Measurements from ENCODE around the gene TTC34.

The TTC34 gene, protein sequence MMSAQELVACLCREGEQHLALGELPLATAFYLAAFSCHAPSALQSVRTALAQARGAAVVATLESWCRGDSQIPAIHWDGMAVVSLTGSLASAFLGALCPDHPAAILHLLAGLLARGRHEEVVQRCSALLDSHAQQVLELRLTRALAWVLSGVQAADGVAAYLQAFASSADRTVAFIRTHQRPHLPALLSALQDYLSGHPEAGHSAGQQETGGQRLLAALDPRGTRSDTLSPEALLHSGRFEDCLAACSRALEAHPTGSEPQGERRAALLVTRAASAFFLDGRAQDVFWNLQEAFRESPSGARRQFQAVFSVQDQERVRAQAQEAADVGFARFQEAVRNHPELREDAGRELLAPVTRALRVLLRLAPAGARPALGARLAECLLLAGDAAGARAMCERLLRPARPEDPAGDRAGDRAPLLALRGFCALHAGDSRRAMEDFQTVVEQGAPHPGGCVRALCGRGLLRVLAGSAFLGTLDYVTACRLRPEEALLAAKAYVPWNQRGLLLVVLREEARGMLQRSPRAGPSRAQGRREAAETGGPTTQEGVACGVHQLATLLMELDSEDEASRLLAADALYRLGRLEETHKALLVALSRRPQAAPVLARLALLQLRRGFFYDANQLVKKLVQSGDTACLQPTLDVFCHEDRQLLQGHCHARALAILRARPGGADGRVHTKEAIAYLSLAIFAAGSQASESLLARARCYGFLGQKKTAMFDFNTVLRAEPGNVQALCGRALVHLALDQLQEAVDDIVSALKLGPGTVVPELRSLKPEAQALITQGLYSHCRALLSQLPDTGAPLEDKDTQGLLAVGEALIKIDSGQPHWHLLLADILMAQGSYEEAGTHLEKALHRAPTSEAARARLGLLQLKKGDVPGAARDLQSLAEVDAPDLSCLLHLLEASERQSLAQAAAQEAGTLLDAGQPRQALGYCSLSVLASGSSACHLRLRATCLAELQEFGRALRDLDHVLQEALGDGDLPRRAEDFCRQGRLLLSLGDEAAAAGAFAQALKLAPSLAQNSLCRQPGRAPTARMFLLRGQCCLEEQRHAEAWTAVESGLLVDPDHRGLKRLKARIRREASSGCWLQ

DNA sequence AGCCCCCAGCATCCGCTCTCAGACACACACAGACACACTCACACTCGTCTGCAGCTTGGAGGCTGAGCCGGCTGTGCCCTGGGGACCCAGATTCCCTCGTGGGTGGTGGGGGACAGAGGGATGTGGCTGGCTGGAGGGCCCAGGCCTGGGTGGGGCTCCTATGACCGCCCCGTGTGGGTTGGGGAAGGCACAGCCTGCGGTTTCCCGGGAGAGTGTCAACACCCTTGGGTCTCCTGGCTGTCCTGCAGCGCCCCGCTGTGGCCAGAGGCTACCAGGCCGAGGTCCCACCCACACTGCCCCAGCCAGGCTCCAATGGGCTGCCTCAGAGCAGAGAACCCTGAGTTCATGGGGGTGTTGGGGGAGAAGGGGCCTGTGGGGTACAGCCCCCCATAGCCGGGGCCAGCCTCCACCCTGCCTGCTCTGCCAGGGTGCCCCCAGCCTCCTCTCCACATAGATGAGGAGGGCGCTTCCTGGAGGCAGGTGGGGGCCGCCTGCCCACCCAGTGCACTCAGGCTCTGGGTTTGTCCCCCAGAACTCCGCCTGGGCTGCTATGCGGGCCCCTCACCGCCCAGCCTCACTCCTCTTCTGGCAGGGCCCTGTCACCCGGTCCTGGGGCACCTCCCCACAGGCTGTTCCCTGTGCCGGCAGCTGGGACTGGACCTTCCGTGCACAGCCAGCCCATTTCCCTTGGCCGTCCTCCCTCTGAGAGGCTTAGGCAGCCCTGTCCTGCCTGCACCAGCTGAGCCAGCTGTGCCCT lies at the start of gene TTC34:
Gene TTC34 (minus strand): TSS at position 159 of the 757 bp plus-strand sequence. CDS start 866 bp downstream, outside the sequence.
- H3K9me3 ChIP-seq (ENCODE audit: control insufficient read depth, low read length) = no peaks in the 10 kb centered on the region
- H3K36me3 ChIP-seq (ENCODE audit: control insufficient read depth, insufficient read depth, low read length) = no peaks in the 10 kb centered on the region
- H3K4me1 ChIP-seq (ENCODE audit: control insufficient read depth, insufficient read depth, low read length) = no peaks in the 10 kb centered on the region
- H3K4me3 ChIP-seq (ENCODE audit: low read length) = no peak within 1 kb of the TSS
- H3K27me3 ChIP-seq (ENCODE audit: control insufficient read depth, insufficient read depth, low read length) = peaks cover 18% of the 10 kb centered on the region
- H3K9ac ChIP-seq (ENCODE audit: low read length) = no peak within 1 kb of the TSS

DNA sequence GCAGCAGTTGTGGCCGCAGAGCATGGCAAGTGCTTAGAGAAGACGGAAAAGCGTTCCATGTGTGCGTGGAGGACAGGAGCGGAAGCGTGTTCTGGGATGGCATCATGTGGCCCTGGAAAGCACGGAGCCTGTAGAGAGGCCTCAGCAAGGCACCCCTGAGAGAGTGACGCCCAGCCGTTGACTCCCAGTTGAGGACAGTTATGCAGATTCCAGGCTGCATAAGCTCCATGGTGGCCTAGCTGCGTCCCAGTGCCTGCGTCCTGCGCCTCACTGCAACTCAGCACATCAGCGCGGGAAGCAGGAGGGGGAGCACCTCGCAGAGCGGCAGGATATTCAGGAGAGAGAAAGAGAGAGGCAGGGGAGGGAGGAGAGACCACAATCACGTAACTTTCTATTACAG lies 49.0 kb upstream of the TTC34 start:
- Histone ChIP-seq H3K4me1 (ENCODE audit: control insufficient read depth, insufficient read depth, low read length) (no peaks in the 10 kb centered on the region), H3K4me3 (ENCODE audit: low read length) (no peak overlapping the region), H3K27me3 (ENCODE audit: control insufficient read depth, insufficient read depth, low read length) (peaks cover 8% of the 10 kb centered on the region), H3K9me3 (ENCODE audit: control insufficient read depth, low read length) (no peaks in the 10 kb centered on the region), H3K36me3 (ENCODE audit: control insufficient read depth, insufficient read depth, low read length) (no peaks in the 10 kb centered on the region), H3K9ac (ENCODE audit: low read length) (no peak overlapping the region)

DNA sequence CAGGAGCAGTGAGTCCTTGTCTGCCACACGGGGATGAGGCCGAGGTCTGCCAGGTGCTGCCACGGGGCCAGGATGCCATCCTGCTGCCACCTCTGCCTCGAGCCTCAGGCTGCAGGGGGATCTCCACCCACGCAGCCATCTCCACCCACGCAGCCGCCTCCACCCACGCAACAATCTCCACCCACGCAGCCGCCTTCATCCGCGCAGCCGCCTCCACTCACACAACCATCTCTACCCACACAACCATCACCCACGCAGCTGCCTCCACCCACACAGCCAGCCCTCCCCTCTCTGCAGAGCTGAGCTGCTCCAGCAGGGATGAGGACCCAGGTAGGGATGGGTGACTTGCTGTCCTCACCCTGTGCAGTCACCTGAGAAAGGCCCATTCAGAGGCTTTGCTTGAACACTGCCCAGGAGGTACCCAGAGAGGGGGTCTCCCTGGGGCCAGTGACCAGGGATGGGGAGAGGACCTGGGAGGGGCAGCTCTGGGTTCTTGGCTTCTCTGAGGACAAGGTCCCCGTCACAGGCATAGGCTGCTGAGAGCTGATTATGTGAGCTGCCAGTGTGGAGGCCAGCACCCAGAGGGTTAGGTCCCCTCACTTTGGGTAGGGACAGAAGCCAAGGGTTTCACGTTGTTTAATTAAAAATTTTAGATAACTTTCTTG lies 46.6 kb upstream of the TTC34 start:
- H3K36me3 ChIP-seq (ENCODE audit: control insufficient read depth, insufficient read depth, low read length) = no peaks in the 10 kb centered on the region
- H3K9ac ChIP-seq (ENCODE audit: low read length) = no peak overlapping the region
- no peaks in the 10 kb centered on the region for H3K9me3 ChIP-seq (ENCODE audit: control insufficient read depth, low read length)
- H3K4me3 ChIP-seq (ENCODE audit: low read length) = no peak overlapping the region
- H3K27me3 ChIP-seq (ENCODE audit: control insufficient read depth, insufficient read depth, low read length) = no peaks in the 10 kb centered on the region
- no peaks in the 10 kb centered on the region for H3K4me1 ChIP-seq (ENCODE audit: control insufficient read depth, insufficient read depth, low read length)

DNA sequence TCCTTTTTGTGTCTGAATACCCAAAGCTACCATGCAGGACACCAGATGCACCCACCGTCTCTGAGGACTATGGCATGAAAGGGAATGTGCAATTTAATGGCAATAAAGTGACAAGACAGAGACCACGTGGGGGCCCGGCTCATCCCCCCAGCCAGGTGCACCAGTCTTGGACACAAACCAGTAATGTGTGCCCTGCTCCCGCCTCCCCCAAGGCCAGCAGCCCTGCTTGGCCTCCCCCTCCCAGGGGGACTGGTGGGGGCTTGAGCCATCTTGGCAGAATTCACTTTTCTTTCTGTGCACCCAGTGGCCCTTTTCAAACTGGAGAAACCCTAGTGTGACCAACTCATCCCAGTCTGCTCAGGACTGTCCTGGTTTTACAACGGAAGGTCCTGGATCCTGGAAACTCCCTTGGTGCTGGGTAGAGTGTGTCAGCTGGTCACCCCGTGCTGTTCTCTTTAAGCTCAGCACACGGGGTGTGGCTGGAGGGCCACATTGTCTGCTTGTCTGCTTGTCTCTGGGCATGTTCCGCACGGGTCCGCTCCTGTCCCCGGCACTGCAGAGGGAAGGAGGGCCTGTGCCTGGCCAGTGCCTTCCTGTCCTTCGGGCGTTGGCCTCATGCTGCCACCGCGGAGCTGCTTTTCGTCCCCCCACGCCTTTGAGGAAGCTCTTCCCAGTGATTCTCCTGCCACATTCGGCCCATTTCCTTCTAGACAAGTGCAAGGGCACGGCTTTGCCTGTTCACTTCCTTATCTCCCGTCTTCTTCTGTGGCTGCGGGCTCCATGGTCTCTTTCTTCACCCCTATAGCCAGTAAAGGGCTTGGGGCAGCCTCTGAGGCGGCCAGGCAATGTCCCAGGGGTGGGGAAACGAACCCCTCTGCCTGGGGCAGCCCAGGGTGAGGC lies 45.8 kb upstream of the TTC34 start:
- H3K36me3 ChIP-seq (ENCODE audit: control insufficient read depth, insufficient read depth, low read length) = no peaks in the 10 kb centered on the region
- no peaks in the 10 kb centered on the region for H3K27me3 ChIP-seq (ENCODE audit: control insufficient read depth, insufficient read depth, low read length)
- H3K9me3 ChIP-seq (ENCODE audit: control insufficient read depth, low read length) = no peaks in the 10 kb centered on the region
- H3K4me1 ChIP-seq (ENCODE audit: control insufficient read depth, insufficient read depth, low read length) = no peaks in the 10 kb centered on the region
- no peak overlapping the region for H3K9ac ChIP-seq (ENCODE audit: low read length)
- H3K4me3 ChIP-seq (ENCODE audit: low read length) = no peak overlapping the region

DNA sequence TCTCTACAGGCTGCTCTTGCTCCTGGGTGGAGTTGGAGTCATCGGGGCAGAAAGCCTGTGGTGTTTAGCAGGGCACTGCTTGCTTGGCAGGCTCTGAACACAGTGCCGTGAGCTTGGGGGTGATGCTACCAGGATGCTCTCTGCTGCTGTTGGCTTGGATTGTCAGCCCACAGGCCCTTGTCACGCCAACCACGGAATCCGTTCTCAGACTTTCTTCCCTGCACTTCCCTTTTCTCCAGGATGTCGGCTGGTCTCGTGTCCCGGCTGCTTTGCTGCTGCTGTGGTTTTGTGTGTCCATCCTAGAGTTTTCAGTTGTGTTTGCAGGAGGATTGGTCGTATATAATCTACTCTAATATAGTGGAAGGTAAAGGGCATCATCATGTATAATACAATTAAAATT lies 44.4 kb upstream of the TTC34 start:
- no peaks in the 10 kb centered on the region for H3K4me1 ChIP-seq (ENCODE audit: control insufficient read depth, insufficient read depth, low read length)
- H3K36me3 ChIP-seq (ENCODE audit: control insufficient read depth, insufficient read depth, low read length) = no peaks in the 10 kb centered on the region
- no peaks in the 10 kb centered on the region for H3K9me3 ChIP-seq (ENCODE audit: control insufficient read depth, low read length)
- H3K27me3 ChIP-seq (ENCODE audit: control insufficient read depth, insufficient read depth, low read length) = no peaks in the 10 kb centered on the region
- H3K4me3 ChIP-seq (ENCODE audit: low read length) = no peak overlapping the region
- no peak overlapping the region for H3K9ac ChIP-seq (ENCODE audit: low read length)

DNA sequence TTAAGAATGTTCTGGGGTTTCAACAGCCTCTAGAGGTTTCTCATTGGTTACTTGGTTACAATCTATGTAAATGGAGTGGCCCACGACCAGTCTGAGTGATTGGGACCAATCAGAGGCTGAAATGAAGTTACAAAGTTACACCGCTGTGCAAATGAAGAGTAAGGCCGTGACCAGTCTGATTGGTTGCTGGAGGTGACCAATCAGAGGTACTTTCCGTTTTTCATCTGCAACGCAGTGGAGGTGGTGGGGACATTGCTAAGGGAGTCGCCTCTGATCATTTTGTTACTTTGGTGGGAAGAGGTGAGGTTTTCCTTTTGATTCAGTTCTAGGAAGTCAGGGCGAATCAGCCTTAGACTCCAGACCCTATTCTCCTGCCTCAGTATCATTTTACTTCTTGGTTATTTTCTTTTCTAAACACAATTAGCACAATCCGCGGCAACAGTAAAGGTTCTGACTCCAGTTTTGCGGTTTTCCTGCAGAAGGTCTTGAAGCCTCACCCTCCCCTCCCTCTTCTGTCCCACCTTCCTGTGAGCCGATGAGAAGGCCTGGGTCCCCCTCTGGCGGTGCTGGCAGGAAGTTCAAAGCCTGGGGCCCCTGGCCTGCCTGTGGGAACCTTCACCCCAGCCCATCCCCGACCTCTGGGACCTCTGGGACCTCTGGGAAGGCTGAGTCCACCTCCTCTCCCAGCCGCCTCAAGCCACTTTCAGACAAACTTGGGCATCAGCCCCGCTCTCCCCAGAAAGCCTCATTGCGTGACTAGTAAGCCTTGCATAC lies 38.7 kb upstream of the TTC34 start:
- Histone ChIP-seq H3K9ac (ENCODE audit: low read length) (no peak overlapping the region), H3K27me3 (ENCODE audit: control insufficient read depth, insufficient read depth, low read length) (no peaks in the 10 kb centered on the region), H3K4me3 (ENCODE audit: low read length) (no peak overlapping the region), H3K4me1 (ENCODE audit: control insufficient read depth, insufficient read depth, low read length) (no peaks in the 10 kb centered on the region), H3K9me3 (ENCODE audit: control insufficient read depth, low read length) (no peaks in the 10 kb centered on the region), H3K36me3 (ENCODE audit: control insufficient read depth, insufficient read depth, low read length) (no peaks in the 10 kb centered on the region)

DNA sequence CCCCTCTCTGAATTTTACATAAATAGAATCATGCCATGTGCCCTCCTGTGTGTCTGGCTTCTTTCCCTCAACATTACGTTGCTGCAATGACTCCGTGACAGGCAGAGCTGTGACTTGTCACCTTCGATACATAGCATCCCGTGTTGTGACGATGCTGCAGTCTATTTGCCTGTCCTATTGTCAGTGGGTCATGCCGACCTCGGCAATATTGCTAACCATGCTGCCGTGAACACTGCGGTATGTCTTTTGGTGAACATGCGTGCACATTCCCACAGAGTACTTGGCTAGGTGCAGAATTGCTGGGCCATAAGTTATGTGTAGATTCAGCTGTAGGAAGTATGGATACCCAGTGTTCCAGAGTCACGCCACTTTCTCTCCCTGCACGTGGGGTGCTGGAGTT lies 36.3 kb upstream of the TTC34 start:
- Histone ChIP-seq H3K4me3 (ENCODE audit: low read length) (no peak overlapping the region), H3K9ac (ENCODE audit: low read length) (no peak overlapping the region), H3K9me3 (ENCODE audit: control insufficient read depth, low read length) (no peaks in the 10 kb centered on the region), H3K4me1 (ENCODE audit: control insufficient read depth, insufficient read depth, low read length) (no peaks in the 10 kb centered on the region), H3K36me3 (ENCODE audit: control insufficient read depth, insufficient read depth, low read length) (no peaks in the 10 kb centered on the region), H3K27me3 (ENCODE audit: control insufficient read depth, insufficient read depth, low read length) (peaks cover 7% of the 10 kb centered on the region)

DNA sequence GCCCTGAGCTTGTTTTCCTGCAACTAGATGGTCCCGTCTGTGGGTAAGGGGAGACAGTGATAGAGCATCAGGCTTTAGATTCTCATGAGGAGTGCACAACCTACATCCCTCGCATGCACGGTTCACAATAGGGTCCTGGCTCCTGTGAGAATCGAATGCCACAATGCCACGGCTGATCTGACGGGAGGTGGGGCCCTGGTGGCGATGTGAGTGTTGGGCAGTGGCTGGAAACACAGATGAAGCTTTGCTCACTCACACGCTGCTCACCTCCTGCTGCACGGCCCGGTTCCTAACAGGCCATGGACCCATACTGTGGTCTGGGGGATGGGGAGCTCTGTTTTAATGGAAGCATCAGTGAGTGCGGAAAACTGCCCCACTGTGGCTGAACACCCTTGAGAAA lies 35.8 kb upstream of the TTC34 start:
- Histone ChIP-seq H3K27me3 (ENCODE audit: control insufficient read depth, insufficient read depth, low read length) (peaks cover 7% of the 10 kb centered on the region), H3K4me1 (ENCODE audit: control insufficient read depth, insufficient read depth, low read length) (no peaks in the 10 kb centered on the region), H3K36me3 (ENCODE audit: control insufficient read depth, insufficient read depth, low read length) (no peaks in the 10 kb centered on the region), H3K4me3 (ENCODE audit: low read length) (no peak overlapping the region), H3K9me3 (ENCODE audit: control insufficient read depth, low read length) (no peaks in the 10 kb centered on the region), H3K9ac (ENCODE audit: low read length) (no peak overlapping the region)

DNA sequence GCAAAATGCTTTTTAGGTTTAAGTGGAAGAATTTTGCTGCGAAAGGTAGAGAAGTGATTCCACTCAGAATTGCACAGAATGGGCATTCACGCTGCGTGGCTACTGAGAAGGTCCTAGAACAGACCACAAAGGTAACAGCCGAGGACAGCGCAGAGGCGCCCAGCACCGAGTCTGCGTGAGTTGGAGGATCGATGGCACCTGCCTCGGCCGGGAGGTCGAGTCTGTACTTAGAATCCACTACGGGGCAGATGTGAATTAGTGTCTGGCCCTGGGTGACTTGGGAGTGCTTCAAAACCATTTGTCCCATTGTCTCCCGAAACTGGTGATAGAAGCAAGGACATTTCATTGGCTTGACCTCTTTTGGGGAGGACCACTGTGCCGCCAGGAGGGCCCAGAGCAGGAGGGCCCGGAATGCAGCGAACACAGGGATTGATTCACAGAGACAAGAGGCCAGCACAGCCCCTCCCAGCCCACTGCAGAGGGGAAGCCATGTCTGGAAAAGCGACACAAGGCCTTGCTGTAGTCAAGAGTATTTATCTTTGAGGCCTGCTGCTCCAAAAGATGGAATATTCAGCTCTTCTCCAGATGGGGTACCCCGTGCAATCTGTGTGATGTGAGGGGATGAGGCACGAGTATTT lies 35.0 kb upstream of the TTC34 start:
- Histone ChIP-seq H3K4me3 (ENCODE audit: low read length) (no peak overlapping the region), H3K27me3 (ENCODE audit: control insufficient read depth, insufficient read depth, low read length) (peaks cover 7% of the 10 kb centered on the region), H3K36me3 (ENCODE audit: control insufficient read depth, insufficient read depth, low read length) (no peaks in the 10 kb centered on the region), H3K9ac (ENCODE audit: low read length) (no peak overlapping the region), H3K9me3 (ENCODE audit: control insufficient read depth, low read length) (no peaks in the 10 kb centered on the region), H3K4me1 (ENCODE audit: control insufficient read depth, insufficient read depth, low read length) (no peaks in the 10 kb centered on the region)

DNA sequence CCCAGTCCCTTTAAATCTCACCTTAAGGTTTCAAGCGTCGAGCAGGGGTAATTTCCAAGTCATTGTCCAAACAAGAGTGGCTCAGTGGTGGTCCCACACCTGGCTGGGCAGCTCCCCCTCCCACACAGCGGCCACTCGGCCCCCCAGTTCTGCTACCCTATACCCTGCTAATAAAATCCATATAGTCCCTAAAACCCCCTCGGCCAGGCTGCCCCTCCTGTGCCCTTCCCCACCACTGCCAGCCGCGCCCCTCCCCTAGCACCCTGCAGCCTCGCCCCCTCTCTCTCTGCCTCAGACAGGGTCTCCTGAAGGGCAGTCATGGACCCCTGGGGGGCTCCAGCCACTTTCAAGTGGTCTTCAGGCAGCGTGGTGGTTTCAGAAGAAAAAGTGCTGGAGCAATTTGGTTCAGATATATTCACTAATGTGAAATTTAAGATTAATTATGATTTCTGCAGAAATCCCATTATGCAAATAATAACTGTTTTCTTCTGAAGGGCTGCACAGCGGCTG lies 34.2 kb upstream of the TTC34 start:
- H3K4me1 ChIP-seq (ENCODE audit: control insufficient read depth, insufficient read depth, low read length) = no peaks in the 10 kb centered on the region
- no peaks in the 10 kb centered on the region for H3K36me3 ChIP-seq (ENCODE audit: control insufficient read depth, insufficient read depth, low read length)
- peaks cover 7% of the 10 kb centered on the region for H3K27me3 ChIP-seq (ENCODE audit: control insufficient read depth, insufficient read depth, low read length)
- H3K9ac ChIP-seq (ENCODE audit: low read length) = no peak overlapping the region
- H3K9me3 ChIP-seq (ENCODE audit: control insufficient read depth, low read length) = no peaks in the 10 kb centered on the region
- H3K4me3 ChIP-seq (ENCODE audit: low read length) = no peak overlapping the region
